Activated CD8-positive, alpha-beta T cell treated with anti-CD3 and anti-CD28 coated beads for 36 hours (primary cell): ENCODE results near the gene DSC1. TPM values are rescaled to one million over a fixed set of nuclear protein-coding genes. Genes with fewer than 3 reads are reported as not detected.

Experiments
- ATAC-seq: fragments of 200-7000 bp; cut with Tn5 transposase; one replicate; pipeline ENCODE4 v1.10.0; 2021; ENCODE audit warnings: mild to moderate bottlenecking, moderate library complexity
- CTCF ChIA-PET: fragments of 350-600 bp; sonication (Branson Sonifier 250); formaldehyde crosslinking; loops from one replicate; lab custom pipeline; 2021; ENCODE audit warnings: antibody characterized with exemption; lab: Charles Lee
- POLR2A ChIA-PET: fragments of 350-600 bp; sonication (Branson Sonifier 250); formaldehyde crosslinking; loops from one replicate; lab custom pipeline; 2021; ENCODE audit warnings: antibody characterized with exemption; lab: Charles Lee
- DNase-seq: peaks from one replicate; pipeline ENCODE4 v3.0.0-alpha.2; 2020
- H3K27ac Mint-ChIP-seq: one replicate; pipeline ENCODE4 v1.8.0; 2021; ENCODE audit warnings: mild to moderate bottlenecking, mixed read lengths
- H3K27me3 Mint-ChIP-seq: one replicate; pipeline ENCODE4 v1.8.0; 2021; ENCODE audit warnings: mixed read lengths
- H3K36me3 Mint-ChIP-seq: one replicate; pipeline ENCODE4 v1.8.0; 2021; ENCODE audit warnings: low read depth, mixed read lengths
- H3K4me1 Mint-ChIP-seq: one replicate; pipeline ENCODE4 v1.8.0; 2021; ENCODE audit warnings: low read depth, mixed read lengths
- H3K4me3 Mint-ChIP-seq: one replicate; pipeline ENCODE4 v1.8.0; 2021; ENCODE audit warnings: mild to moderate bottlenecking, moderate library complexity, mixed read lengths
- H3K9me3 Mint-ChIP-seq: one replicate; pipeline ENCODE4 v1.8.0; 2021; ENCODE audit warnings: mixed read lengths
- CTCF ChIP-seq: fragments of 200-600 bp; IDR thresholded peaks from one replicate; pipeline ENCODE4 v1.8.0; 2022; ENCODE audit warnings: antibody characterized with exemption, mild to moderate bottlenecking
- intact Hi-C: fragments of 100-400 bp; cut with micrococcal nuclease; formaldehyde crosslinking; loops from one replicate; pipeline ENCODE4 v1.10.0; 2022
- total RNA-seq, 2 experiments: library from RNA; stranded (reverse); gene quantifications; one replicate each; pipeline ENCODE4 v1.2.3, GENCODE V29; 2021

The DSC1 gene
- total RNA-seq, 2 experiments from 2014 or later, result 0.16 to 0.23 TPM

GRCh38 chr18:31203794-31204148 lies 41.1 kb upstream of the DSC1 start:
- POLR2A ChIA-PET, result no interaction called here
- ATAC-seq, result no peak
- DNase-seq, result no peak
- TF ChIP-seq CTCF, result no peak
- Mint-ChIP-seq H3K27me3 (peaks cover 3% of the 10 kb centered on the region), H3K9me3 (peaks cover 4% of the 10 kb centered on the region), H3K27ac (no peak overlapping the region), H3K4me3 (no peak overlapping the region), H3K36me3 (no peaks in the 10 kb centered on the region), H3K4me1 (no peaks in the 10 kb centered on the region)
- CTCF ChIA-PET, result no interaction called here
- intact Hi-C loops, result no loop called here

DNA sequence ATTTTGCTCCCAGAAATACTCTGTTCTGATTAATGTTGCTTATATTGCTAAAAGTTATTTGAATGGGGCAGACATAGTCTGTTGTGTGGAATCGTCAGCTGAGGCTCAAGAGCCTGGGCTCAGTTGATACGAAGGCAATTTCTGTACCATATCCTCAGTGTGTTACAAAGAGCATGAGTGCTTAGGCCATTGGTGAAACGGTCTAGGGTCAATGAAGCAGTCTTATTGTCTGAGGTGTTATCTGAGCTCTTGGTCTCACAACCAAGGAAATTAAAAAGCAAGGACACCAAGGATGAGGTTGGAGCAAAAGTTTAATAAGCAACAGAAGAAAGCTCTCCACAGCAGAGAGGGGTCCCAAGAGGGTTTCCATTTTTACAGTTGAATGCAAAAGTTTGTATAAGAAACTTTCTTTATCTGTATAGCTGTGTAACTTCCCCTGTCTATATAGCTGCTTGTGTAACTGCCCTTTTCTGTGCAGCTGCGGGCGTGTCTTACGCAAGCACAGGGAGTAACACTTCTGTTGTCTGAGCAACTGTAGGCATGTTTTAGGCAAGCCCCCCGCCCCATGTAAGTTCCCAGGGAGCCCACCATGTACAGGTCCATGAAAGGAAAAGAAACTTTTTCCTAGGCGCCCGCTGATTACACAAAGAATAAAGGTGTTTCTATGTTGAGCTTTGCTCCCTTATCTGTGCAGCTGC lies 40.6 kb upstream of the DSC1 start:
- peaks cover 3% of the 10 kb centered on the region for H3K27me3 Mint-ChIP-seq
- ChIA-PET POLR2A (interaction anchor here (0.5 kb wide), 1 partner anchor 817 kb away, joined by 3 read pairs; no protein-coding TSS in a partner anchor), CTCF (no interaction called here)
- no peaks in the 10 kb centered on the region for H3K36me3 Mint-ChIP-seq
- peaks cover 4% of the 10 kb centered on the region for H3K9me3 Mint-ChIP-seq
- H3K4me3 Mint-ChIP-seq, result no peak overlapping the region
- no peak for ATAC-seq
- intact Hi-C loops, result no loop called here
- H3K27ac Mint-ChIP-seq, result no peak overlapping the region
- no peaks in the 10 kb centered on the region for H3K4me1 Mint-ChIP-seq
- no peak for TF ChIP-seq CTCF
- DNase-seq, result no peak

DNA sequence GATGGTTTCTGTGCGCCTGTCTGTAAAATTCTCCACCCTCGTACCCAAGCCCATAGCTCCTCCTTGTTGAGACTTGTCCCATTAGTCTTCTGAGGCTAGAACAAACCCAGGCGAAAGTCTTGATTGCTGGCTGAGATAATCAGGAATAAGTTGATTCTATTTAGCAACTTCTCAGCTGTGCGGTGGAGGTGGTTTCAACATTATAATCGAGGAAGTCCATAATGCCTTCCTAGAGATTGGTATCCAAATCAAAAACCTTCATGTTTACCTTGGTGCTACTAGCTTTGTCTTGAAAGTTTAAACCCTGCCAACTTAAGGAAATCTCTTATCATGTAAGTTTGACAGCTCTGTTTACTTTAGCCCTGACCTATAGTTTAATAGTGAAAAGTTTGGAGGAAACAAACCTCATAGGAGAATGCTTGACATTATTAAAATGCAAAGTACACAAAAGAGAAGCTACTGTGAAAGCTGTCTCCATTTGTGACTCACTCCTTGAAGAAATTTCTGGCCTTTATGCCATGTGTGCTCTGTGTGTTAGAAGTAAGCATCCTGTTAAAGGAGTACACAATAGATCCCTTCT lies 36.6 kb upstream of the DSC1 start:
- ChIA-PET CTCF (no interaction called here), POLR2A (no interaction called here)
- Mint-ChIP-seq H3K36me3 (no peaks in the 10 kb centered on the region), H3K4me3 (no peak overlapping the region), H3K27me3 (no peaks in the 10 kb centered on the region), H3K27ac (no peak overlapping the region), H3K9me3 (peaks cover 2% of the 10 kb centered on the region), H3K4me1 (no peaks in the 10 kb centered on the region)
- no peak for ATAC-seq
- intact Hi-C loops, result no loop called here
- no peak for DNase-seq
- no peak for TF ChIP-seq CTCF

- ChIA-PET POLR2A (no interaction called here), CTCF (no interaction called here)
- H3K27me3 Mint-ChIP-seq, result no peaks in the 10 kb centered on the region
- intact Hi-C loops, result no loop called here
- H3K36me3 Mint-ChIP-seq, result no peaks in the 10 kb centered on the region
- peaks cover 2% of the 10 kb centered on the region for H3K4me1 Mint-ChIP-seq
- peaks cover 2% of the 10 kb centered on the region for H3K9me3 Mint-ChIP-seq
- no peak for ATAC-seq
- no peak overlapping the region for H3K4me3 Mint-ChIP-seq
- H3K27ac Mint-ChIP-seq, result no peak overlapping the region
- no peak for TF ChIP-seq CTCF
- DNase-seq, result no peak
Observed at GRCh38 chr18:31197676-31198075, 35.0 kb upstream of the DSC1 start.

- ATAC-seq (no peak), DNase-seq (no peak)
- TF ChIP-seq CTCF, result no peak
- ChIA-PET POLR2A (no interaction called here), CTCF (no interaction called here)
- no peaks in the 10 kb centered on the region for H3K36me3 Mint-ChIP-seq
- no peak overlapping the region for H3K4me3 Mint-ChIP-seq
- no peak overlapping the region for H3K27ac Mint-ChIP-seq
- H3K27me3 Mint-ChIP-seq, result no peaks in the 10 kb centered on the region
- H3K9me3 Mint-ChIP-seq, result no peaks in the 10 kb centered on the region
- intact Hi-C loops, result no loop called here
- H3K4me1 Mint-ChIP-seq, result peaks cover 2% of the 10 kb centered on the region
Observed at GRCh38 chr18:31195063-31195462, 32.4 kb upstream of the DSC1 start.
